Glomerular endothelial cell (primary cell): ENCODE measurements around the gene ERCC4. TPM values are rescaled to one million over a fixed set of nuclear protein-coding genes. Genes with fewer than 3 reads are reported as not detected.

Experiments
- DNase-seq: peaks from one replicate; pipeline ENCODE4 v3.0.0-alpha.2; 2011; ENCODE audit warnings: low read depth, low spot score; ENCODE audit errors: extremely low read depth
- total RNA-seq: library from RNA; depleted of rRNA; stranded (reverse); fragments of >200 nt; gene quantifications from 2 replicates; pipeline ENCODE4 v1.2.3, GENCODE V29; 2015

ERCC4 gene
- total RNA-seq, 1 donor from 2014 or later: 6.4 TPM

DNA sequence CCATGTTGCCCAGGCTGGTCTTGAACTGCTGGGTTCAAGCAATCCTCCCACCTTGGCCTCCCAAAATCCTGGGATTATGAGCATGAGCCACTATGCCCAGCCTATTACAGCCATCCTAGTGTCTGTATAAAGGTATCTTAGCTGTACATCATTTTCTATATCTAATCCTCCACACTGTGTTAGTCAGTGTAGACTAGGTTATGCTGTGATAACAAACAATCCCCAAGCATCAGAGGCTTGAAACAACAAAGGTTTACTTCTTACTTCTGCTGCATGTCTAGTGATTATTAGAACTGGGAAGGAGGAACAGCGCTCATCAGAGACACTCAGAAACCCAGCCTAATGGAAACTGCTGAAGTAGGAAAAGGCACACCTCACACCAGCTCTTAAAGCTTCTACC, 68.1 kb downstream of the ERCC4 start:
- no peak for DNase-seq

DNA sequence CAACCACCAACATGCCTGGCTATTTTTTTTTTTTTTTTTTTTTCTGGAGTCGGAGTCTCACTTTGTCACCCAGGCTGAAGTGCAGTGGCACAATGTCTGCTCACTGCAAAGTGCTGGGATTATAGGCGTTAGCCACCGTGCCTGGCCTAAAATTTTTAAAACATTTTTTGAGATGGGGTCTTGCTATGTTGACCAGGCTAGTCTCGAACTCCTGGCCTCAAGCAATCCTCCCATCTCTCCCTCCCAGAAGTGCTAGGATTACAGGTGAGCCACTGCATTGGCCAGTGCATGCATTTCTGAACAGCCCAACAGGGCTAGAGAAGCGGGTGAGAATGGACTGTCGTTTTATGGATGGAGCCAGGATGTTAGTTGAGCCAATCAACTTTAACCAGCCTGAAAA, 72.4 kb downstream of the ERCC4 start:
- no peak for DNase-seq

DNA sequence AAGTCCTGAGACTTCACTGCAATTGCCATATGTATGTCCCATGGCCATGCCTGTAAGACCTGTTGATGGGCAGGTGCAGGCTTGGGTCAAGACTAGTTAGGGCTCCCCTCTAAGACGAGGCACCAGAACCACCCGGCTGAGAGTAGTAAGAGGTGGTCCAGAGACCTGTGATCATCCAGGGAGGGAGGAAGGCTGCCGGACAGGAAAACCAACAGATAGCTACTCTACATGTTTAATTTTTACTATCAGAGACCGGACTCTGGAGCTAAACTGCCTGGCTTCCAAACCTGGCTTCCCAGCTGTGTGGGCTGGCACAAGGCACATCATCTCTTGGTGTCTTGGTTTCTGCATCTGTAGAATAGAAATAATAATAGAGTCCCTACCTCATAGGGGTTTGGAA, 73.0 kb downstream of the ERCC4 start:
- DNase-seq: no peak

DNA sequence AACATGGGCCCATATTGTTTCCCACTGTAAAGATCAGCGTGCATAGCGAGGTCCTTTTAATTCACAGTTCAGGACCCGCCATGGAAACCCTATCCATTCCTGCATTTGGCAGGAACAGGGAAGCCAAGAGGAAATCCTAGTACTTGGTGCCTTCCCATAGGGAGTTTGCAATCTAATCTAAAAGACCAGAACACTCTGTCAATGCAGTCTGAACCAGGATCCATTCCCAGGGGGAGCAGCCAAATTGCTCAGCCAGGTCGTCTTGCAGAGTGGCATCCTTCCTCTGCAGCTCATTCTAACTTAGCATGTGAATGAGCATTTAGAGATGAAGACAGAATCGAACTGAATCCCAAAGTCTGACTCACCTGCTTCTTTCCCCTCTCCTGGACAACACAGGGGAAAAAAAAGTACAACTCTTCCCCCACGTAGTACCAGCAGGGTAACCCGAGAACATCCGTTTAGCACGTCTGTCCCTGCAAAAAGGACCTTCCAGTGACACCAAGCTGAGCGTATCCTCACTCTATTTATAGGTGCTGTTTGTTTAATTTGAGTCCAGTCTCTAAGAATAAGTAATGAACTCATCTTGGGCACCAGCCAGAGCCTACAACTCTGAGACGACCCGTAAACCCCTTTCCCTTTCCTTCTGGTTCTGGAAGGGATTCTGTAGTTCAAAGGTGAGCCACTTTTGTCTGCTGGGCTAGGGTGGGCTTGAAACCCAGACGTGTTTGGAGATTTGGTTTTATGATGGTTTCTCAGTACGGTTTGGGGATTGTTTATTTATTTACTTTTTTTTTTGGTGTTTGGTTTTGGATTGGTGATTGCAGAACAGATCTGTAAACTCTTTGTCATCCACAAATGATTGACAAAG, 74.5 kb downstream of the ERCC4 start:
- DNase-seq: no peak

DNA sequence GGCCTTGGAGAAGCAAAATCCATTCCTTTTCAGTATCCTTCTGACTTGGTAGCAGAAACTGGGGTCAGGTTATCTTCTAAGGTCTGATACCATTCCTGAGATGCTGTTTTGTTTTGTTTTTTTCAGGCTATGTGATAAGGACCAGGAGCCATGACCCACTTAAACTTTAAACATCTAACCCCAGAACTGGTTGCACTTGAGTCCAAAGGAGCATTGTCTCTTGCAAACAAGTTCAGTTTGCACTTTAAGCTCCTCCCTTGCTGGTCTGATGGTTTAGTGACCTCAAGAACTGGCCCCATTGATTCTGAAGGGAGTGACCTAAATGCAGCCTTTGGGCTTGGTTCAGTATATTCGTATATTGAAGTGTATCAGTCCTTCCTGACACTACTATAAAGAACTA, 75.2 kb downstream of the ERCC4 start:
- DNase-seq: no peak

DNA sequence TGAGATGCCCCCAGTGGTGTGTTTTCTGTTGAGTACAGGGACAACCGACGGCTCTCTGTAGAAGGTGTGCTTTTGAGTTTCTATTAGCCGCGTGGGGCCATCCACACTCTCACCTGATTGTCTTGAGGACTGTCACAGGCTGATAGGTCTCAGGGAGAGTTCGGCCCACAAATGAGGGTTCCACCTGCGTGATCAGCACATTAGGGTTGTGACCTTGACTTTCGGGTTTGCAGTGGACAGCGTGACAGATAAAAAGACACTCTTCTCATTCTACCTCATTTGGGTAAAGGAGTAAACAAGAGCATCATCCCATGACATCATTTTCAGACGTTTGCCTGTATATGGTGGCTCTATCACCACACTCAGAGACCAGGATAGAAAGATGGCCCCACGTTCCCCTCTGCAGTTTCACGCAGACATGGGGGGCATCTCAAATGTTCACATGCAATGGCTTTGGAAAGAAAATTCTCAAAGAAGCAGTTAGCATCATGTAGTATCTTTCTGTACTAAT, 76.9 kb downstream of the ERCC4 start:
- DNase-seq: no peak

DNA sequence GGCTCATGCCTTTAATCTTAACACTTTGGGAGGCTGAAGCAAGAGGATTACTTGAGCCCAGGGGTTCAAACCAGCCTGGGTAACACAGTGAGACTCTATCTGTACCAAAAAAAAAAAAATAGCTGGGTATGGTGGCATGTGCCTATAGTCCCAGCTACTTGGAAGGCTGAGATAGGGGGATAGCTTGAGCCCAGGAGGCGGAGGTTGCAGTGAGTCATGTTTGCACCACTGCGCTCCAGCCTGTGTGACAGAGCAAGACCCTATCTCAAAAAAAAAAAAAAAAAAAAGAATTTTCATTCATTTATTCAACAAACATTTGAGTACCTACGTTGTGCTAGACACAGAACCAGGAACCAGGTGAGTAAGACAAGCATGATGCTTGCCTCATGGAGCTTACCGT, 77.6 kb downstream of the ERCC4 start:
- DNase-seq: no peak

DNA sequence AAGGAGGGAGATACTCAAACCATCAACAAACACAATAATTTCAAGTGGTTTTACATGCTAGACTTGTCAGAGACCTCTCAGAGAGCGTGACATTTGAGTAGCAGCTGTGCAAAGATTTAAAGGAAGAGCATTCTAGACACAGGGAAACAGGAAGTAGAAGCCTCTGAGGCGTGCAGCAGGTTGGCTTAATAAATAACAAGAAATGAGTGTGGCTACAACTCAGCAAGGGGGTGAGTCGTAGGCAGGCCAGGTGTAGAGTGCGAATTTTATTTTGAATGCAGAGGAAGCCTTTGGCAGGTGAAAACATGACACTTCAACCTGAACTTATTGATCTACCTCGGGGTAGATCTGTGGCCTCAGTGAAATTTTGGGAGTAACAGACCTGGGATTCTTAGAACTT, 78.0 kb downstream of the ERCC4 start:
- DNase-seq: no peak

DNA sequence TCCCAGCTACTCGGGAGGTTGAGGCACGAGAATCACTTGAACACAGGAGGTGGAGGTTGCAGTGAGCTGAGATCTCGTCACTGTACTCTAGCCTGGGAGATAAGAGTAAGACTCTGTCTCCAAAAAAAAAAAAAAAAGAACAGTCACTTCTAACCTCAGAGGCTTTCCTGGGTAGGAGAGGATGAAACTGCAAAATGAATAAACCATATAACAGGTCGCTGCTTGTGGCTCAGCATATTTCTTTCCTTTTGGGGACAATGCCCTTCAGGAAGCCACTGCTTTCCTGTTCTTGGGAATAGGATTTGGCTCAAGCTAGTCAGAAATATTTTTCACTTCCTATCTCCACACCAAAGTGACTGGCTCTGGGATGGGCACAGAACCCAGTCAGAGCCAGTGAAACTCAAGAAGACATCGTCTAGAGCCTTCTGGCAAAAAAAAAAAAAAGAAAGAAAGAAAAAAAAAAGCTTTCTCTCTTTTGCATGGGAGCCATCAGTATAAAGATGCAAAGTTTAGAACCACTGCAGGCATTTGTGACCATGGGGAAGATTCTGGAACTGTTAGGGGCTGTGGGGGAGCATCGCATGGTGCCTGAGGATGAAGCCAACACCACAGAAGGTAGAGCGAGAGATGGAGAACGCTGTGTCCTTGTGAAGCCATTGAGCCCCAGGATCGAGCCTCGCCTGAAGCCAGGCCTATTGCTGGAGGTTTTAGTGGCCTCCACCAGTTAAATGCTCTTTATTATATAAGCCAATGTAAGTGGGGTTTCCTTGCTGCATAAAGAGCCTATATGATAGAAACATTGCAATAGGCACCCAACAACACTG, 79.3 kb downstream of the ERCC4 start:
- no peak for DNase-seq

DNA sequence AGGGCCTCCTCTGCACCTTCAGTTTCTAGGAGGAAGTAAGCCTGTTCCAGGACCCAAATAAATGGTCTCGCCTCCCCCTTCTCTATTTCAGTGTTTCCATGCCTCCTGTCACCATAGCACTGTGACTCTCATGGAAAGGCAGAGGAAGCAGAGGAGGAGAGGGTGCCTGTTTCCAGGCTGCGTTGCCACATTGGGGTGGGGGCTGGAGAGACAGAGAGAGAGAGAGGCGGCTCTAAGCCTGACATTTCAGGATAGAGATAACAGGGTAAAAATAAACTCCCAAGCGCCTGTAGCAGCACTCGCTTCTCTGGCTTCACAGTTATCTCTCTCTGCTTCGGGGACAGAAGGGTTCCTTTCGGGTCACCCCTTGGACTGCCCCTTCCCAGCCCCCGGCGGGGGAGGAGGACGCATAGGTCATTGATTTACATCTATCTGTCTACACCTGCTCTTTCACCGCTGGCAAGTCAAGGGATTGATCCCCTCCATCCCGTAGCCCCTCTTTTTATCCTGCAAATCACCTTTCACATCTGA, 80.0 kb downstream of the ERCC4 start:
- no peak for DNase-seq

DNA sequence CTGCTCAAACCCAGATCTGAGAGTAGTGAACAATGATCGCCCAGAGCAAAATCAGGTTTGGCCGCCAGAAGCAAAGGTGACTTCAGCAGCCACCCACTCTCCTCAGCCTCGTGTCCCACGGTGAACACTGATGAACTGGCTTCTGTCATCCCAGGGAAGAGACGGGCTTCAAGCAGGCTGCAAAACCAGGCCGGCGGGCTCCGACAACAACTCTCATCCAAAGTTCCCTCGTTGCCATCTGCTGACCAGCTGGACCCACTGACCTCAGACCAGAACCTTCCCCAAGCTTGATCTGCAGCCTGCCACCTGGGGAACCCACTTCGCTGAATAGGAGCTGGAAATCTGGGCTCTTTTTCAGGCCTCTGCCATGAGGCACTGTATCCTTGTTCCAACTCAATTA, 81.6 kb downstream of the ERCC4 start:
- no peak for DNase-seq

Other genes starting within 250 kb of the ERCC4 start
- gene MRTFB, start 151.2 kb downstream of the ERCC4 start, total RNA-seq: 10.3 and 26.8 TPM in 2 replicates